GM19239 (cell line): ENCODE data around the gene RIT1.
A peak's percentile ranks its signal among the peaks of the same experiment; 100 is the strongest.
"Not testable (repeated sequence)": the region's sequence is repeated elsewhere in the genome, so short reads cannot be mapped to it uniquely, and the experiment has no call there.

Experiments used
- DNase-seq: peaks from one replicate; pipeline ENCODE4 v3.0.0; 2011; ENCODE audit warnings: low spot score; ENCODE audit not compliant: insufficient read length
- FAIRE-seq: peaks from 2 replicates; lab custom pipeline; 2011; peaks lifted over from hg19 to GRCh38; lab: Jason Lieb, UNC

The RIT1 gene

GRCh38 chr1:155896476-155896875 is 14.7 kb downstream of the RIT1 start:
- not testable (repeated sequence) for FAIRE-seq

GRCh38 chr1:155895617-155896016 is 15.5 kb downstream of the RIT1 start:
- FAIRE-seq, DNase-seq: not testable (repeated sequence)

More at GRCh38 chr1:155896476-155896875, 14.7 kb downstream of the RIT1 start:
- not testable (repeated sequence) for DNase-seq

GRCh38 chr1:155893389-155894142 is 17.6 kb downstream of the RIT1 start:
- FAIRE-seq, result no peak
- DNase-seq, result no peak

GRCh38 chr1:155892796-155893195 is 18.4 kb downstream of the RIT1 start:
- FAIRE-seq, result no peak
- DNase-seq, result no peak

- FAIRE-seq, result no peak
- DNase-seq, result no peak
Observed at GRCh38 chr1:155890251-155890650, 20.9 kb downstream of the RIT1 start.

- DNase-seq (no peak), FAIRE-seq (no peak)
Observed at GRCh38 chr1:155889566-155889965, 21.6 kb downstream of the RIT1 start.

- DNase-seq (no peak), FAIRE-seq (no peak)
Observed at GRCh38 chr1:155888481-155888880, 22.7 kb downstream of the RIT1 start.

GRCh38 chr1:155884982-155885381 is 26.2 kb downstream of the RIT1 start:
- DNase-seq (no peak), FAIRE-seq (no peak)

GRCh38 chr1:155884031-155884960 is 26.9 kb downstream of the RIT1 start:
- FAIRE-seq, result no peak
- DNase-seq, result no peak

GRCh38 chr1:155882766-155883165 is 28.4 kb downstream of the RIT1 start:
- DNase-seq (no peak), FAIRE-seq (no peak)

- peak; percentile 18 for DNase-seq
- peak; percentile 76 for FAIRE-seq
Observed at GRCh38 chr1:155882235-155882634, 28.9 kb downstream of the RIT1 start.

GRCh38 chr1:155880950-155881349 is 30.2 kb downstream of the RIT1 start:
- FAIRE-seq (no peak), DNase-seq (no peak)

GRCh38 chr1:155880251-155880650 is 30.9 kb downstream of the RIT1 start:
- DNase-seq, result no peak
- no peak for FAIRE-seq

- DNase-seq (no peak), FAIRE-seq (no peak)
Observed at GRCh38 chr1:155877945-155878344, 33.2 kb downstream of the RIT1 start.

- FAIRE-seq (no peak), DNase-seq (no peak)
Observed at GRCh38 chr1:155873860-155874259, 37.3 kb downstream of the RIT1 start.

- DNase-seq (no peak), FAIRE-seq (no peak)
Observed at GRCh38 chr1:155872527-155872926, 38.6 kb downstream of the RIT1 start.

GRCh38 chr1:155871390-155871789 is 39.8 kb downstream of the RIT1 start:
- no peak for FAIRE-seq
- no peak for DNase-seq

- DNase-seq, result no peak
- no peak for FAIRE-seq
Observed at GRCh38 chr1:155867766-155868165, 43.4 kb downstream of the RIT1 start.

- DNase-seq, result no peak
- FAIRE-seq, result no peak
Observed at GRCh38 chr1:155864393-155864792, 46.8 kb downstream of the RIT1 start.

GRCh38 chr1:155861896-155862295 is 49.3 kb downstream of the RIT1 start:
- FAIRE-seq (no peak), DNase-seq (no peak)

- DNase-seq (no peak), FAIRE-seq (no peak)
Observed at GRCh38 chr1:155860970-155861510, 50.1 kb downstream of the RIT1 start.
